HEK293 (cell line): ENCODE measurements around the gene ADAM19.

Source experiments
- ZNF140 ChIP-seq: fragments of 450-650 bp; formaldehyde crosslinking; IDR thresholded peaks from 2 replicates; pipeline ENCODE4 v1.5.1; 2016; ENCODE audit warnings: missing biosample characterization, missing genetic modification characterization
- ZNF223 ChIP-seq: fragments of 450-650 bp; formaldehyde crosslinking; IDR thresholded peaks from 2 replicates; pipeline ENCODE4 v1.5.1; 2016; ENCODE audit warnings: missing biosample characterization, missing genetic modification characterization
- ZNF555 ChIP-seq: fragments of 450-650 bp; formaldehyde crosslinking; conservative IDR thresholded peaks from 2 replicates; pipeline ENCODE4 v1.5.1; 2017; ENCODE audit warnings: missing biosample characterization, mild to moderate bottlenecking, missing genetic modification characterization, inconsistent platforms
- TF ChIP-seq, protein P1 (sequence below): fragments of 450-650 bp; formaldehyde crosslinking; IDR thresholded peaks from 2 replicates; pipeline ENCODE4 v1.5.1; 2016; ENCODE audit warnings: missing biosample characterization, missing genetic modification characterization

GRCh38 chr5:157582731-157583620 is 7.4 kb upstream of the ADAM19 start:
- no peak for TF ChIP-seq ZNF223 (tag by site-specific recombination)
- TF ChIP-seq ZNF555: no peak
- TF ChIP-seq, protein P1, sequence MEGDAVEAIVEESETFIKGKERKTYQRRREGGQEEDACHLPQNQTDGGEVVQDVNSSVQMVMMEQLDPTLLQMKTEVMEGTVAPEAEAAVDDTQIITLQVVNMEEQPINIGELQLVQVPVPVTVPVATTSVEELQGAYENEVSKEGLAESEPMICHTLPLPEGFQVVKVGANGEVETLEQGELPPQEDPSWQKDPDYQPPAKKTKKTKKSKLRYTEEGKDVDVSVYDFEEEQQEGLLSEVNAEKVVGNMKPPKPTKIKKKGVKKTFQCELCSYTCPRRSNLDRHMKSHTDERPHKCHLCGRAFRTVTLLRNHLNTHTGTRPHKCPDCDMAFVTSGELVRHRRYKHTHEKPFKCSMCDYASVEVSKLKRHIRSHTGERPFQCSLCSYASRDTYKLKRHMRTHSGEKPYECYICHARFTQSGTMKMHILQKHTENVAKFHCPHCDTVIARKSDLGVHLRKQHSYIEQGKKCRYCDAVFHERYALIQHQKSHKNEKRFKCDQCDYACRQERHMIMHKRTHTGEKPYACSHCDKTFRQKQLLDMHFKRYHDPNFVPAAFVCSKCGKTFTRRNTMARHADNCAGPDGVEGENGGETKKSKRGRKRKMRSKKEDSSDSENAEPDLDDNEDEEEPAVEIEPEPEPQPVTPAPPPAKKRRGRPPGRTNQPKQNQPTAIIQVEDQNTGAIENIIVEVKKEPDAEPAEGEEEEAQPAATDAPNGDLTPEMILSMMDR (tag by site-specific recombination): no peak
- TF ChIP-seq ZNF140 (tag by site-specific recombination): no peak
